CD4-positive, alpha-beta T cell treated with Interleukin-4 for 1 hour (primary cell): ENCODE measurements around the gene NSDHL.
"Not testable (repeated sequence)": the region's sequence is repeated elsewhere in the genome, so short reads cannot be mapped to it uniquely, and the experiment has no call there.

Experiments
- DNase-seq, 2 donors: peaks; one replicate each; pipeline ENCODE4 v3.0.0-alpha.2; 2020 to 2022

The NSDHL gene

GRCh38 chrX:152830312-152831305, at the start of gene NSDHL, which contains the start of gene CETN2:
NSDHL (plus strand) TSS chrX:152831063; CDS start chrX:152846325, 15,262 bp downstream.
CETN2 (minus strand) TSS chrX:152830757; CDS start chrX:152830710, 47 bp downstream.
- peak; percentile 95 for DNase-seq

GRCh38 chrX:152787062-152787461, 43.8 kb upstream of the NSDHL start:
- not testable (repeated sequence) for DNase-seq

GRCh38 chrX:152798945-152799344, 31.9 kb upstream of the NSDHL start:
- no peak for DNase-seq

- DNase-seq: no peak
Measured at GRCh38 chrX:152806035-152806434, 24.8 kb upstream of the NSDHL start.

- no peak for DNase-seq
Measured at GRCh38 chrX:152810403-152810802, 20.5 kb upstream of the NSDHL start.

GRCh38 chrX:152813206-152813605, 17.7 kb upstream of the NSDHL start:
- DNase-seq: no peak

GRCh38 chrX:152814048-152814447, 16.8 kb upstream of the NSDHL start:
- no peak for DNase-seq

- no peak for DNase-seq
Measured at GRCh38 chrX:152817078-152817764, 13.6 kb upstream of the NSDHL start.

- DNase-seq: no peak
Measured at GRCh38 chrX:152818356-152818755, 12.5 kb upstream of the NSDHL start.

- DNase-seq: no peak
Measured at GRCh38 chrX:152819266-152819665, 11.6 kb upstream of the NSDHL start.

GRCh38 chrX:152819732-152820131, 11.1 kb upstream of the NSDHL start:
- no peak for DNase-seq

- no peak for DNase-seq
Measured at GRCh38 chrX:152821145-152821765, 9.6 kb upstream of the NSDHL start.

- DNase-seq: no peak
Measured at GRCh38 chrX:152822383-152823086, 8.3 kb upstream of the NSDHL start.

- DNase-seq: no peak
Measured at GRCh38 chrX:152823657-152824056, 7.2 kb upstream of the NSDHL start.

- no peak for DNase-seq
Measured at GRCh38 chrX:152824841-152825374, 6.0 kb upstream of the NSDHL start.

GRCh38 chrX:152831391-152831790, 528 bp downstream of the NSDHL start:
- no peak for DNase-seq

- DNase-seq: no peak
Measured at GRCh38 chrX:152832520-152832919, 1.7 kb downstream of the NSDHL start.

GRCh38 chrX:152833378-152833777, 2.5 kb downstream of the NSDHL start:
- DNase-seq: no peak

- not testable (repeated sequence) for DNase-seq
Measured at GRCh38 chrX:152835470-152835869, 4.6 kb downstream of the NSDHL start.

- DNase-seq: no peak
Measured at GRCh38 chrX:152842772-152843338, 12.0 kb downstream of the NSDHL start.

GRCh38 chrX:152843852-152844251, 13.0 kb downstream of the NSDHL start:
- no peak for DNase-seq

GRCh38 chrX:152844256-152844655, 13.4 kb downstream of the NSDHL start:
- no peak for DNase-seq
